ENCODE measurements around the gene CHTOP. TPM values are rescaled to one million over a fixed set of nuclear protein-coding genes. Genes with fewer than 3 reads are reported as not detected.
A peak's percentile ranks its signal among the peaks of the same experiment; 100 is the strongest.
"Not testable (repeated sequence)": the region's sequence is repeated elsewhere in the genome, so short reads cannot be mapped to it uniquely, and the experiment has no call there.

CHTOP gene
- total RNA-seq, 2 experiments from 2014 or later = 97.1 to 102 TPM

DNA sequence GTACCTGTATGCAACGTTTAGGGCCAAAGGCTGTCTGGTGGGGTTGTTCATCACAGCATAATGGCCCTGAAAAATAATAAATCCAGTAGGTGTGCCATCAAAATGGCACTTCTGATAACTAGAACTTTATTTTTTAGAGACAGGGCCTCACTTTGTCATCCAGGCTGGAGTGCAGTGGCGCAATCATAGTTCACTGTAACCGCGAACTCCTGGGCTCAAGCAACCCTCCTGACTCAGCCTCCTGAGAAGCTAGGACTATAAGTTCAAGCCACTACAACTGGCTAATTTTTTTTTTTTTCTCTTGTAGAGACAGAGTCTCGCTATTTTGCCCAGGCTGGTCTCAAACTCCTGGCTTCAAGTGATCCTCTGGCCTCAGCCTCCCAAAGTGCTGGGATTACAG is 29.3 kb downstream of the CHTOP start:
- ChIA-PET POLR2A (interaction anchor here (0.6 kb wide), 1 partner anchor 120 kb away, joined by 3 read pairs; no protein-coding TSS in a partner anchor), CTCF (no interaction called here)
- no peaks in the 10 kb centered on the region for H3K27me3 ChIP-seq (ENCODE audit: control insufficient read depth in 1 of 2, insufficient read depth in 2 of 2, low read length in 2 of 2)
- TF ChIP-seq, protein P1, sequence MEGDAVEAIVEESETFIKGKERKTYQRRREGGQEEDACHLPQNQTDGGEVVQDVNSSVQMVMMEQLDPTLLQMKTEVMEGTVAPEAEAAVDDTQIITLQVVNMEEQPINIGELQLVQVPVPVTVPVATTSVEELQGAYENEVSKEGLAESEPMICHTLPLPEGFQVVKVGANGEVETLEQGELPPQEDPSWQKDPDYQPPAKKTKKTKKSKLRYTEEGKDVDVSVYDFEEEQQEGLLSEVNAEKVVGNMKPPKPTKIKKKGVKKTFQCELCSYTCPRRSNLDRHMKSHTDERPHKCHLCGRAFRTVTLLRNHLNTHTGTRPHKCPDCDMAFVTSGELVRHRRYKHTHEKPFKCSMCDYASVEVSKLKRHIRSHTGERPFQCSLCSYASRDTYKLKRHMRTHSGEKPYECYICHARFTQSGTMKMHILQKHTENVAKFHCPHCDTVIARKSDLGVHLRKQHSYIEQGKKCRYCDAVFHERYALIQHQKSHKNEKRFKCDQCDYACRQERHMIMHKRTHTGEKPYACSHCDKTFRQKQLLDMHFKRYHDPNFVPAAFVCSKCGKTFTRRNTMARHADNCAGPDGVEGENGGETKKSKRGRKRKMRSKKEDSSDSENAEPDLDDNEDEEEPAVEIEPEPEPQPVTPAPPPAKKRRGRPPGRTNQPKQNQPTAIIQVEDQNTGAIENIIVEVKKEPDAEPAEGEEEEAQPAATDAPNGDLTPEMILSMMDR (IDR thresholded peaks at IDR 0.05) = no peak
- Mint-ChIP-seq H3K36me3 (ENCODE audit: low read depth) (peaks cover 86% of the 10 kb centered on the region), H3K9me3 (no peaks in the 10 kb centered on the region), H3K4me1 (ENCODE audit: low read depth) (peaks cover 23% of the 10 kb centered on the region), H3K27me3 (no peaks in the 10 kb centered on the region), H3K4me3 (no peak overlapping the region), H3K27ac (no peak overlapping the region)
- DNase-seq (no peak), ATAC-seq (ENCODE audit: poor library complexity) (no peak)
- H3K4me1 ChIP-seq (ENCODE audit: insufficient read depth, low read length) = peaks cover 16% of the 10 kb centered on the region
- H3K36me3 ChIP-seq (ENCODE audit: insufficient read depth, low read length) = peaks cover 77% of the 10 kb centered on the region
- intact Hi-C loops (cut with DNase I, micrococcal nuclease) = no loop called here
- H3K4me3 ChIP-seq (ENCODE audit: low read length) = no peak overlapping the region
- H3K27ac ChIP-seq (ENCODE audit: low read depth in 1 of 2, low read length in 2 of 2) = no peak overlapping the region
- H3K9me3 ChIP-seq (ENCODE audit: control insufficient read depth in 1 of 2, insufficient read depth in 1 of 2, low read length in 2 of 2) = no peaks in the 10 kb centered on the region

DNA sequence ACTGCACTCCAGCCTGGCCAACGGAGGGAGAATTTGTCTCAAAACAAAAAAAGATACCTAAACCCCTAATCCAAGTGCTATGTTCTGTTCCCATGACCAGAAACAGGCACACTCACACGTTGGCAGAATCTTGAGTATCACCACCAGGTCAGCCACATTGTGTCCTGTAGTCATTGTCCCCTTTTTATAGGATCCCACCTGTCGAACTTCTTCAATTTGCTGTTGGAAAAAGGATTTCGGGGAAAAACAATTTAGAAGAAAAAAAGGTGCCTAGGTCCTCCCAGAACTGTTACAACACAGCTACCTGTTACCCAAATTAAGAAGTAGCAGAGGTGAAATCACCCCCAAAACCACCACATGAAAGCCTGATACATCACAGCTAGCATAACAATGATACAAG is 33.6 kb downstream of the CHTOP start:
- H3K36me3 Mint-ChIP-seq (ENCODE audit: low read depth) = peaks cover 60% of the 10 kb centered on the region
- peak overlapping the region; percentile 83 for H3K4me3 Mint-ChIP-seq
- H3K4me1 Mint-ChIP-seq (ENCODE audit: low read depth) = peaks cover 25% of the 10 kb centered on the region
- Histone ChIP-seq H3K9me3 (ENCODE audit: control insufficient read depth in 1 of 2, insufficient read depth in 1 of 2, low read length in 2 of 2) (no peaks in the 10 kb centered on the region), H3K4me3 (ENCODE audit: low read length) (no peak overlapping the region), H3K36me3 (ENCODE audit: insufficient read depth, low read length) (peaks cover 75% of the 10 kb centered on the region), H3K4me1 (ENCODE audit: insufficient read depth, low read length) (peaks cover 35% of the 10 kb centered on the region), H3K27ac (ENCODE audit: low read depth in 1 of 2, low read length in 2 of 2) (no peak overlapping the region), H3K27me3 (ENCODE audit: control insufficient read depth in 1 of 2, insufficient read depth in 2 of 2, low read length in 2 of 2) (no peaks in the 10 kb centered on the region)
- intact Hi-C loops (cut with DNase I, micrococcal nuclease) = no loop called here
- no peaks in the 10 kb centered on the region for H3K27me3 Mint-ChIP-seq
- ATAC-seq (ENCODE audit: poor library complexity) (no peak), DNase-seq (no peak)
- CTCF ChIA-PET = no interaction called here
- peak overlapping the region; percentile 52 for H3K27ac Mint-ChIP-seq
- TF ChIP-seq, protein P1 (IDR thresholded peaks at IDR 0.05) = no peak
- POLR2A ChIA-PET = interaction anchor here (1.2 to 1.9 kb wide), 2 partner anchors 9 to 323 kb away, joined by 4 to 6 read pairs; partner anchors contain the start of genes RPS27 and SNAPIN
- no peaks in the 10 kb centered on the region for H3K9me3 Mint-ChIP-seq

DNA sequence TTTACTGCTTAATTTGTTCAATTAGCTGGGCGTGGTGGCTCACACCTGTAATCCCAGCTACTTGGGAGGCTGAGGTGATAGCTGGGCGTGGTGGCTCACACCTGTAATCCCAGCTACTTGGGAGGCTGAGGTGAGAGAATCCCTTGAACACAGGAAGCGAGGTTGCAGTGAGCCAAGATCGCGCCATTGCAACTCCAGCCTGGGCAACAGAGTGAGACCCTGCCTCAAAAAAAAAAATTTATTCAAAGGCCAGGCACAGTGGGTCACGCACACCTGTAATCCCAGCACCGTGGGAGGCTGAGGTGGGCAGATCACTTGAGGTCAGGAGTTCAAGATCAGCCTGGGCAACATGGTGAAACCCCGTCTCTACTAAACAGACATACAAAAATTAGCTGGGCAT is 34.8 kb downstream of the CHTOP start:
- peaks cover 63% of the 10 kb centered on the region for H3K36me3 ChIP-seq (ENCODE audit: insufficient read depth, low read length)
- H3K27me3 ChIP-seq (ENCODE audit: control insufficient read depth in 1 of 2, insufficient read depth in 2 of 2, low read length in 2 of 2); H3K9me3 ChIP-seq (ENCODE audit: control insufficient read depth in 1 of 2, insufficient read depth in 1 of 2, low read length in 2 of 2); H3K27ac Mint-ChIP-seq; ATAC-seq (ENCODE audit: poor library complexity); DNase-seq; H3K27ac ChIP-seq (ENCODE audit: low read depth in 1 of 2, low read length in 2 of 2); H3K4me3 ChIP-seq (ENCODE audit: low read length); H3K9me3 Mint-ChIP-seq; CTCF ChIA-PET; H3K27me3 Mint-ChIP-seq: not testable (repeated sequence)
- Mint-ChIP-seq H3K4me1 (ENCODE audit: low read depth) (peaks cover 25% of the 10 kb centered on the region), H3K36me3 (ENCODE audit: low read depth) (peaks cover 50% of the 10 kb centered on the region), H3K4me3 (peak overlapping the region; percentile 83)
- intact Hi-C loops (cut with DNase I, micrococcal nuclease) = loop anchor here in 1 of 2 experiments (1.0 kb wide), 1 partner anchor 9 kb away; no protein-coding TSS in a partner anchor
- H3K4me1 ChIP-seq (ENCODE audit: insufficient read depth, low read length) = peaks cover 36% of the 10 kb centered on the region
- POLR2A ChIA-PET = interaction anchor here (0.9 to 1.7 kb wide), 3 partner anchors 10 to 322 kb away, joined by 3 to 4 read pairs (median 4); partner anchors contain the start of genes CHTOP, RPS27 and SNAPIN

DNA sequence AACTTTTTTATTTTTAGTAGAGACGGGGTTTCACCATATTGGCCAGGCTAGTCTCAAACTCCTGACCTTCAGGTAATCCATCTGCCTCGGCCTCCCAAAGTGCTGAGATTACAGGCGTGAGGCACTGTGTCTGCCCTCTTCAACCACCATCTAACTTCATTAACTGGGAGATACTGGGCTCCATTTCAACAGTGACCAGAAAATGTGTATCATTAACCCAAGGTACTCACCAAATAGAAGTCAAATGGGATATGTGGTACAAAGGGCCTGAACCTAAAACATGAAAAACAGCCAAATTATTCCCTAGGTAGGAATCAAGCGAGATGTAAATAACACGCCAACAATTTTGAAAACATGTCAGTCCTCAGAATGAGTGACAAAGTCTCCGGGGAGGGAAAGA is 35.7 kb downstream of the CHTOP start:
- no peak for DNase-seq
- no peaks in the 10 kb centered on the region for H3K9me3 ChIP-seq (ENCODE audit: control insufficient read depth in 1 of 2, insufficient read depth in 1 of 2, low read length in 2 of 2)
- no peaks in the 10 kb centered on the region for H3K9me3 Mint-ChIP-seq
- TF ChIP-seq, protein P1 (IDR thresholded peaks at IDR 0.05) = no peak
- H3K27ac Mint-ChIP-seq = no peak overlapping the region
- peaks cover 53% of the 10 kb centered on the region for H3K36me3 ChIP-seq (ENCODE audit: insufficient read depth, low read length)
- peak overlapping the region; percentile 84 for H3K4me3 ChIP-seq (ENCODE audit: low read length)
- H3K27me3 ChIP-seq (ENCODE audit: control insufficient read depth in 1 of 2, insufficient read depth in 2 of 2, low read length in 2 of 2) = no peaks in the 10 kb centered on the region
- no peak for ATAC-seq (ENCODE audit: poor library complexity)
- CTCF ChIA-PET = no interaction called here
- H3K27ac ChIP-seq (ENCODE audit: low read depth in 1 of 2, low read length in 2 of 2) = peak overlapping the region in 1 of 2 donors; percentile 91
- no peak overlapping the region for H3K4me3 Mint-ChIP-seq
- H3K4me1 ChIP-seq (ENCODE audit: insufficient read depth, low read length) = peaks cover 36% of the 10 kb centered on the region
- H3K27me3 Mint-ChIP-seq = no peaks in the 10 kb centered on the region
- H3K36me3 Mint-ChIP-seq (ENCODE audit: low read depth) = peaks cover 41% of the 10 kb centered on the region
- POLR2A ChIA-PET = interaction anchor here (0.9 to 1.7 kb wide), 2 partner anchors 11 to 36 kb away, joined by 3 to 4 read pairs; partner anchors contain the start of genes CHTOP and SNAPIN
- H3K4me1 Mint-ChIP-seq (ENCODE audit: low read depth) = peaks cover 25% of the 10 kb centered on the region
- intact Hi-C loops (cut with DNase I, micrococcal nuclease) = loop anchor here (1.0 to 10.0 kb wide), 7 partner anchors 10 to 323 kb away; partner anchors contain the start of genes CHTOP (in 2 of the 2), RPS27 (in 2 of the 2), GATAD2B (in 1 of the 2) and S100A6 (in 1 of the 2)

Data from CD4-positive, alpha-beta T cell (primary cell).